Measurements from ENCODE around the gene VGF. TPM values are rescaled to one million over a fixed set of nuclear protein-coding genes. Genes with fewer than 3 reads are reported as not detected.
"Not testable (repeated sequence)": the region's sequence is repeated elsewhere in the genome, so short reads cannot be mapped to it uniquely, and the experiment has no call there.

Gene VGF
- total RNA-seq, 1 donor from 2014 or later = 0.77 TPM

GRCh38 chr7:101201695-101202602, 36.6 kb upstream of the VGF start:
- Mint-ChIP-seq H3K4me3 (ENCODE audit: unreplicated experiment) (no peak overlapping the region), H3K36me3 (ENCODE audit: low read depth, unreplicated experiment) (no peaks in the 10 kb centered on the region)

GRCh38 chr7:101200862-101201599, 35.7 kb upstream of the VGF start, which contains the start of gene MOGAT3:
Gene MOGAT3, minus strand, starts transcription at chr7:101201036. Its CDS starts 182 bp downstream, at chr7:101200854.
- H3K4me3 Mint-ChIP-seq (ENCODE audit: unreplicated experiment) = no peak within 1 kb of the TSS
- H3K27ac Mint-ChIP-seq (ENCODE audit: unreplicated experiment) = no peak within 1 kb of the TSS
- H3K9me3 Mint-ChIP-seq (ENCODE audit: unreplicated experiment) = no peaks in the 10 kb centered on the region
- H3K4me1 Mint-ChIP-seq (ENCODE audit: unreplicated experiment) = no peaks in the 10 kb centered on the region
- H3K27me3 Mint-ChIP-seq (ENCODE audit: unreplicated experiment) = peaks cover 12% of the 10 kb centered on the region
- DNase-seq (ENCODE audit: low spot score) = no peak
- no peaks in the 10 kb centered on the region for H3K36me3 Mint-ChIP-seq (ENCODE audit: low read depth, unreplicated experiment)
- no peak for TF ChIP-seq CTCF (IDR thresholded peaks at IDR 0.05; ENCODE audit: unreplicated experiment)

More at GRCh38 chr7:101201695-101202602, 36.6 kb upstream of the VGF start:
- Mint-ChIP-seq H3K27me3 (ENCODE audit: unreplicated experiment) (peaks cover 13% of the 10 kb centered on the region), H3K27ac (ENCODE audit: unreplicated experiment) (no peak overlapping the region), H3K9me3 (ENCODE audit: unreplicated experiment) (no peaks in the 10 kb centered on the region), H3K4me1 (ENCODE audit: unreplicated experiment) (no peaks in the 10 kb centered on the region)
- peak; percentile 19 for DNase-seq (ENCODE audit: low spot score)
- no peak for TF ChIP-seq CTCF (IDR thresholded peaks at IDR 0.05; ENCODE audit: unreplicated experiment)

GRCh38 chr7:101200504-101200861, 35.1 kb upstream of the VGF start:
- Mint-ChIP-seq H3K9me3 (ENCODE audit: unreplicated experiment) (no peaks in the 10 kb centered on the region), H3K4me1 (ENCODE audit: unreplicated experiment) (no peaks in the 10 kb centered on the region), H3K27me3 (ENCODE audit: unreplicated experiment) (peaks cover 12% of the 10 kb centered on the region), H3K36me3 (ENCODE audit: low read depth, unreplicated experiment) (no peaks in the 10 kb centered on the region), H3K27ac (ENCODE audit: unreplicated experiment) (no peak overlapping the region), H3K4me3 (ENCODE audit: unreplicated experiment) (no peak overlapping the region)
- no peak for TF ChIP-seq CTCF (IDR thresholded peaks at IDR 0.05; ENCODE audit: unreplicated experiment)
- DNase-seq (ENCODE audit: low spot score) = no peak

- not testable (repeated sequence) for DNase-seq (ENCODE audit: low spot score); H3K27ac Mint-ChIP-seq (ENCODE audit: unreplicated experiment); H3K36me3 Mint-ChIP-seq (ENCODE audit: low read depth, unreplicated experiment); H3K4me1 Mint-ChIP-seq (ENCODE audit: unreplicated experiment); H3K4me3 Mint-ChIP-seq (ENCODE audit: unreplicated experiment); H3K9me3 Mint-ChIP-seq (ENCODE audit: unreplicated experiment)
- peaks cover 12% of the 10 kb centered on the region for H3K27me3 Mint-ChIP-seq (ENCODE audit: unreplicated experiment)
These were observed 34.2 kb upstream of the VGF start for GRCh38 chr7:101199522-101199921.

GRCh38 chr7:101198476-101198875, 33.1 kb upstream of the VGF start:
- Mint-ChIP-seq H3K36me3 (ENCODE audit: low read depth, unreplicated experiment) (no peaks in the 10 kb centered on the region), H3K27ac (ENCODE audit: unreplicated experiment) (no peak overlapping the region)
- DNase-seq (ENCODE audit: low spot score) = no peak

More at GRCh38 chr7:101198476-101198875, 33.1 kb upstream of the VGF start:
- no peaks in the 10 kb centered on the region for H3K9me3 Mint-ChIP-seq (ENCODE audit: unreplicated experiment)
- H3K27me3 Mint-ChIP-seq (ENCODE audit: unreplicated experiment) = peaks cover 13% of the 10 kb centered on the region
- no peaks in the 10 kb centered on the region for H3K4me1 Mint-ChIP-seq (ENCODE audit: unreplicated experiment)
- H3K4me3 Mint-ChIP-seq (ENCODE audit: unreplicated experiment) = no peak overlapping the region
- TF ChIP-seq CTCF (IDR thresholded peaks at IDR 0.05; ENCODE audit: unreplicated experiment) = no peak
